IgD-negative memory B cell (primary cell): ENCODE measurements around the gene FARP1. TPM values are rescaled to one million over a fixed set of nuclear protein-coding genes. Genes with fewer than 3 reads are reported as not detected.

ENCODE experiments used
- H3K27ac Mint-ChIP-seq, 3 donors: one replicate each; pipeline ENCODE4 v1.8.0; 2020 to 2022; ENCODE audit warnings: mild to moderate bottlenecking in 3 of 3, mixed read lengths in 3 of 3, moderate library complexity in 1 of 3
- H3K27me3 Mint-ChIP-seq: one replicate; pipeline ENCODE4 v1.8.0; 2021; ENCODE audit warnings: mixed read lengths
- H3K36me3 Mint-ChIP-seq: one replicate; pipeline ENCODE4 v1.8.0; 2020; ENCODE audit warnings: mild to moderate bottlenecking, mixed read lengths
- H3K4me1 Mint-ChIP-seq, 3 donors: one replicate each; pipeline ENCODE4 v1.8.0; 2020 to 2022; ENCODE audit warnings: mixed read lengths in 3 of 3, mild to moderate bottlenecking in 1 of 3
- H3K4me3 Mint-ChIP-seq, 4 donors: one replicate each; pipeline ENCODE4 v1.8.0; 2020 to 2022; ENCODE audit warnings: mild to moderate bottlenecking in 4 of 4, mixed read lengths in 4 of 4, moderate library complexity in 3 of 4
- H3K9me3 Mint-ChIP-seq, 3 donors: one replicate each; pipeline ENCODE4 v1.8.0; 2020 to 2021; ENCODE audit warnings: mixed read lengths in 3 of 3, mild to moderate bottlenecking in 1 of 3
- polyA plus RNA-seq: library from polyadenylated mRNA; unstranded; fragments of 300-500 nt; fragmentation: Illumina TruSeq; gene quantifications from one replicate; pipeline ENCODE4 v1.2.3, GENCODE V29; 2021

Gene FARP1
- polyA plus RNA-seq, 1 donor from 2014 or later, result 0.46 TPM

GRCh38 chr13:98233127-98233526, 90.2 kb downstream of the FARP1 start:
- peak overlapping the region in 1 of 4 donors; percentile 33 for H3K4me3 Mint-ChIP-seq
- peaks cover 0 to 1% (median 0%) of the 10 kb centered on the region in 3 donors for H3K4me1 Mint-ChIP-seq
- no peaks in the 10 kb centered on the region for H3K36me3 Mint-ChIP-seq
- H3K27ac Mint-ChIP-seq, result no peak overlapping the region
- H3K27me3 Mint-ChIP-seq, result peaks cover 6% of the 10 kb centered on the region
- peaks cover 2 to 6% (median 3%) of the 10 kb centered on the region in 3 donors for H3K9me3 Mint-ChIP-seq

- H3K9me3 Mint-ChIP-seq, result peaks cover 2 to 6% (median 3%) of the 10 kb centered on the region in 3 donors
- peaks cover 6% of the 10 kb centered on the region for H3K27me3 Mint-ChIP-seq
- no peak overlapping the region for H3K4me3 Mint-ChIP-seq
- H3K4me1 Mint-ChIP-seq, result peaks cover 0 to 1% (median 0%) of the 10 kb centered on the region in 3 donors
- no peak overlapping the region for H3K27ac Mint-ChIP-seq
- no peaks in the 10 kb centered on the region for H3K36me3 Mint-ChIP-seq
These were observed 91.5 kb downstream of the FARP1 start for GRCh38 chr13:98234348-98234747.

- peaks cover 0 to 1% (median 0%) of the 10 kb centered on the region in 3 donors for H3K4me1 Mint-ChIP-seq
These were observed 93.3 kb downstream of the FARP1 start for GRCh38 chr13:98236197-98236596.

GRCh38 chr13:98237331-98237730, 94.4 kb downstream of the FARP1 start:
- Mint-ChIP-seq H3K27ac (no peak overlapping the region), H3K4me1 (peaks cover 0 to 1% (median 0%) of the 10 kb centered on the region in 3 donors)

More at GRCh38 chr13:98236197-98236596, 93.3 kb downstream of the FARP1 start:
- Mint-ChIP-seq H3K9me3 (no peaks in the 10 kb centered on the region), H3K27ac (no peak overlapping the region), H3K27me3 (peaks cover 6% of the 10 kb centered on the region), H3K4me3 (no peak overlapping the region), H3K36me3 (no peaks in the 10 kb centered on the region)

GRCh38 chr13:98239162-98240076, 96.5 kb downstream of the FARP1 start:
- H3K27me3 Mint-ChIP-seq, result peaks cover 4% of the 10 kb centered on the region
- no peaks in the 10 kb centered on the region for H3K36me3 Mint-ChIP-seq
- H3K27ac Mint-ChIP-seq, result peak overlapping the region in 1 of 3 donors; percentile 27
- H3K4me3 Mint-ChIP-seq, result no peak overlapping the region
- no peaks in the 10 kb centered on the region for H3K9me3 Mint-ChIP-seq
- peaks cover 0 to 1% (median 0%) of the 10 kb centered on the region in 3 donors for H3K4me1 Mint-ChIP-seq

More at GRCh38 chr13:98237331-98237730, 94.4 kb downstream of the FARP1 start:
- Mint-ChIP-seq H3K4me3 (no peak overlapping the region), H3K36me3 (no peaks in the 10 kb centered on the region), H3K9me3 (no peaks in the 10 kb centered on the region), H3K27me3 (peaks cover 6% of the 10 kb centered on the region)

GRCh38 chr13:98240135-98240534, 97.2 kb downstream of the FARP1 start:
- no peaks in the 10 kb centered on the region for H3K36me3 Mint-ChIP-seq
- H3K27ac Mint-ChIP-seq, result no peak overlapping the region
- peaks cover 7% of the 10 kb centered on the region for H3K27me3 Mint-ChIP-seq
- H3K9me3 Mint-ChIP-seq, result no peaks in the 10 kb centered on the region
- no peak overlapping the region for H3K4me3 Mint-ChIP-seq
- no peaks in the 10 kb centered on the region for H3K4me1 Mint-ChIP-seq

- no peaks in the 10 kb centered on the region for H3K36me3 Mint-ChIP-seq
- H3K9me3 Mint-ChIP-seq, result no peaks in the 10 kb centered on the region
- peak overlapping the region in 1 of 4 donors; percentile 13 for H3K4me3 Mint-ChIP-seq
- no peaks in the 10 kb centered on the region for H3K4me1 Mint-ChIP-seq
- H3K27ac Mint-ChIP-seq, result no peak overlapping the region
- H3K27me3 Mint-ChIP-seq, result peaks cover 4% of the 10 kb centered on the region
These were observed 98.1 kb downstream of the FARP1 start for GRCh38 chr13:98240974-98241373.

- no peaks in the 10 kb centered on the region for H3K9me3 Mint-ChIP-seq
- H3K36me3 Mint-ChIP-seq, result no peaks in the 10 kb centered on the region
- H3K27ac Mint-ChIP-seq, result no peak overlapping the region
- peaks cover 4% of the 10 kb centered on the region for H3K27me3 Mint-ChIP-seq
- no peak overlapping the region for H3K4me3 Mint-ChIP-seq
- H3K4me1 Mint-ChIP-seq, result no peaks in the 10 kb centered on the region
These were observed 99.1 kb downstream of the FARP1 start for GRCh38 chr13:98241976-98242375.

- no peaks in the 10 kb centered on the region for H3K36me3 Mint-ChIP-seq
- H3K9me3 Mint-ChIP-seq, result no peaks in the 10 kb centered on the region
- no peak overlapping the region for H3K4me3 Mint-ChIP-seq
- H3K27me3 Mint-ChIP-seq, result peaks cover 4% of the 10 kb centered on the region
- no peaks in the 10 kb centered on the region for H3K4me1 Mint-ChIP-seq
- H3K27ac Mint-ChIP-seq, result no peak overlapping the region
These were observed 99.5 kb downstream of the FARP1 start for GRCh38 chr13:98242403-98242802.

GRCh38 chr13:98243929-98244272, 101.0 kb downstream of the FARP1 start:
- Mint-ChIP-seq H3K36me3 (no peaks in the 10 kb centered on the region), H3K27me3 (peaks cover 8% of the 10 kb centered on the region), H3K4me3 (no peak overlapping the region), H3K9me3 (no peaks in the 10 kb centered on the region), H3K4me1 (no peaks in the 10 kb centered on the region), H3K27ac (no peak overlapping the region)

- Mint-ChIP-seq H3K4me3 (no peak overlapping the region), H3K9me3 (no peaks in the 10 kb centered on the region), H3K36me3 (no peaks in the 10 kb centered on the region), H3K4me1 (no peaks in the 10 kb centered on the region), H3K27me3 (peaks cover 8% of the 10 kb centered on the region), H3K27ac (no peak overlapping the region)
These were observed 103.8 kb downstream of the FARP1 start for GRCh38 chr13:98246538-98247172.

GRCh38 chr13:98251708-98252107, 108.8 kb downstream of the FARP1 start:
- H3K4me3 Mint-ChIP-seq, result no peak overlapping the region
- H3K27ac Mint-ChIP-seq, result no peak overlapping the region
- no peaks in the 10 kb centered on the region for H3K4me1 Mint-ChIP-seq
- H3K36me3 Mint-ChIP-seq, result no peaks in the 10 kb centered on the region
- H3K9me3 Mint-ChIP-seq, result no peaks in the 10 kb centered on the region
- peaks cover 4% of the 10 kb centered on the region for H3K27me3 Mint-ChIP-seq

- Mint-ChIP-seq H3K9me3 (no peaks in the 10 kb centered on the region), H3K27me3 (peaks cover 4% of the 10 kb centered on the region), H3K4me3 (no peak overlapping the region)
These were observed 110.1 kb downstream of the FARP1 start for GRCh38 chr13:98252931-98253470.

GRCh38 chr13:98253526-98253925, 110.6 kb downstream of the FARP1 start:
- no peak overlapping the region for H3K4me3 Mint-ChIP-seq
- peaks cover 3% of the 10 kb centered on the region for H3K27me3 Mint-ChIP-seq
- no peak overlapping the region for H3K27ac Mint-ChIP-seq
- no peaks in the 10 kb centered on the region for H3K9me3 Mint-ChIP-seq
- H3K4me1 Mint-ChIP-seq, result no peaks in the 10 kb centered on the region
- H3K36me3 Mint-ChIP-seq, result no peaks in the 10 kb centered on the region

More at GRCh38 chr13:98252931-98253470, 110.1 kb downstream of the FARP1 start:
- no peaks in the 10 kb centered on the region for H3K36me3 Mint-ChIP-seq
- no peaks in the 10 kb centered on the region for H3K4me1 Mint-ChIP-seq
- H3K27ac Mint-ChIP-seq, result no peak overlapping the region

- Mint-ChIP-seq H3K9me3 (no peaks in the 10 kb centered on the region), H3K4me3 (no peak overlapping the region), H3K36me3 (no peaks in the 10 kb centered on the region), H3K27me3 (no peaks in the 10 kb centered on the region), H3K27ac (no peak overlapping the region), H3K4me1 (no peaks in the 10 kb centered on the region)
These were observed 111.6 kb downstream of the FARP1 start for GRCh38 chr13:98254513-98254912.
